ENCODE data around the gene STYXL1.
"Not testable (repeated sequence)": the region's sequence is repeated elsewhere in the genome, so short reads cannot be mapped to it uniquely, and the experiment has no call there.

The STYXL1 gene

GRCh38 chr7:76023002-76023401 is 24.8 kb downstream of the STYXL1 start:
- TF ChIP-seq, protein P1, sequence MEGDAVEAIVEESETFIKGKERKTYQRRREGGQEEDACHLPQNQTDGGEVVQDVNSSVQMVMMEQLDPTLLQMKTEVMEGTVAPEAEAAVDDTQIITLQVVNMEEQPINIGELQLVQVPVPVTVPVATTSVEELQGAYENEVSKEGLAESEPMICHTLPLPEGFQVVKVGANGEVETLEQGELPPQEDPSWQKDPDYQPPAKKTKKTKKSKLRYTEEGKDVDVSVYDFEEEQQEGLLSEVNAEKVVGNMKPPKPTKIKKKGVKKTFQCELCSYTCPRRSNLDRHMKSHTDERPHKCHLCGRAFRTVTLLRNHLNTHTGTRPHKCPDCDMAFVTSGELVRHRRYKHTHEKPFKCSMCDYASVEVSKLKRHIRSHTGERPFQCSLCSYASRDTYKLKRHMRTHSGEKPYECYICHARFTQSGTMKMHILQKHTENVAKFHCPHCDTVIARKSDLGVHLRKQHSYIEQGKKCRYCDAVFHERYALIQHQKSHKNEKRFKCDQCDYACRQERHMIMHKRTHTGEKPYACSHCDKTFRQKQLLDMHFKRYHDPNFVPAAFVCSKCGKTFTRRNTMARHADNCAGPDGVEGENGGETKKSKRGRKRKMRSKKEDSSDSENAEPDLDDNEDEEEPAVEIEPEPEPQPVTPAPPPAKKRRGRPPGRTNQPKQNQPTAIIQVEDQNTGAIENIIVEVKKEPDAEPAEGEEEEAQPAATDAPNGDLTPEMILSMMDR (conservative IDR thresholded peaks at IDR 0.05; ENCODE audit: control insufficient read depth, insufficient read depth, low read depth, low read length): no peak
- DNase-seq (ENCODE audit: low read depth): no peak
- no peak overlapping the region for H3K4me3 ChIP-seq (ENCODE audit: control insufficient read depth, low read depth, low read length)

GRCh38 chr7:76022026-76022780 is 25.6 kb downstream of the STYXL1 start:
- DNase-seq (ENCODE audit: low read depth): no peak
- TF ChIP-seq, protein P1 (conservative IDR thresholded peaks at IDR 0.05; ENCODE audit: control insufficient read depth, insufficient read depth, low read depth, low read length): no peak
- no peak overlapping the region for H3K4me3 ChIP-seq (ENCODE audit: control insufficient read depth, low read depth, low read length)

DNA sequence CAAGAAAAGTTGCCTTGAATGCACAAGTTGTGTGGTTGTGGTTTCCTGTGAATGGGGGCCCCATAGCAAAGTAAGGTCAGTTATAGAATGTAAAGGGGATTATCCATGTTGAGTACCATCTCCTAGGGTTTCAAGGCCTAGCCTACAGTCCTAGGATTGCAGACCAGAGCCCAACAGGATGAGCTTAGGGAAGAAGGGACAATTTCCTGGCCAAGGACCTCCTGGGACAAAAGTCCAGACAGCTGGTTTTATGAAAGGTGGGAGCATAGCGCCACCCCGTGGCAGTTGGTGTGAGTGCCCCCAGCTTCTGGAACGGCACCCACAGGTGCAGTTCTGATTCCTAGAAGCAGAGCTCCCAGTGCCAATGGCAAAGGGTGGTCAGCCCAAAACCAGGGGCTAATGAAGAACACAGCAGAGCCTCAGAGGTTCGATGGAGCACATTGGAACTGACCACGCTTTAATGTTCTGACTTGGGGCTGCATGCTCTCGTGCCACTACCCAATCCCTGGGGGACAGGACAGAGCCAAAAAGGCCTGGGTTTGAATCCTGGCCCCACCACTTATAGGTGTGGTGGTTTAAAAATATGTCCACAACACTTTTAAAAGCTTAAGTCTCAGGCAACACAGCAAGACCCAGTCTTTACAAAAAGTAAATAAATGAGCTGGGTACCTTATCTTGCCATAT is 27.6 kb downstream of the STYXL1 start:
- TF ChIP-seq, protein P1 (conservative IDR thresholded peaks at IDR 0.05; ENCODE audit: control insufficient read depth, insufficient read depth, low read depth, low read length): peak; percentile 91
- H3K4me3 ChIP-seq (ENCODE audit: control insufficient read depth, low read depth, low read length): no peak overlapping the region
- peak; percentile 66 for DNase-seq (ENCODE audit: low read depth)

GRCh38 chr7:76018520-76018919 is 29.3 kb downstream of the STYXL1 start:
- not testable (repeated sequence) for DNase-seq (ENCODE audit: low read depth); H3K4me3 ChIP-seq (ENCODE audit: control insufficient read depth, low read depth, low read length)

- no peak for DNase-seq (ENCODE audit: low read depth)
- H3K4me3 ChIP-seq (ENCODE audit: control insufficient read depth, low read depth, low read length): no peak overlapping the region
- TF ChIP-seq, protein P1 (conservative IDR thresholded peaks at IDR 0.05; ENCODE audit: control insufficient read depth, insufficient read depth, low read depth, low read length): no peak
Observed at GRCh38 chr7:76016191-76016947, 31.4 kb downstream of the STYXL1 start.

DNA sequence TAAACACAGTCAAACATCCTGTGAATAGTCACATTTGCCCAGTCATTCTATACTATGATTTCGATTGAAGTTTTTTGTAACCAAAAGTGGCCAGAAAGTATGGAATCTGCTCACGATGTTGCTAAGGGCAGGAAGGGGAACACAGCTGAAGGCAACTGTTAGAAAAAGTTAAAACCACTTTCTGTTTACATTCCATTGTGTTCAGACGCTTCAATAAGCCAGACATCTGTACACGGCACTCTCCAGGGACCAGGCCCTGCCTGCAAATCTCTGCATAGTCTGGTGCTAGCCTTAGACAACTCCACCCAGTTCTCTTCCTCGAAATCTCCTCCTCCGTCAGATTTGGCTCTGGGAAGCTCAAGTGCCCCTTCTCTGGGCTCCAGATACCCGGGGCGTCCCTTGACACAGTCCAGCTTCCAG is 36.3 kb downstream of the STYXL1 start:
- DNase-seq (ENCODE audit: low read depth): peak; percentile 71
- no peak overlapping the region for H3K4me3 ChIP-seq (ENCODE audit: control insufficient read depth, low read depth, low read length)
- TF ChIP-seq, protein P1 (conservative IDR thresholded peaks at IDR 0.05; ENCODE audit: control insufficient read depth, insufficient read depth, low read depth, low read length): no peak

Measured in fibroblast of mammary gland (primary cell).